ELF-1 (cell line): Measurements from ENCODE around the gene AP3D1.

Experiments used
- DNase-seq: peaks from one replicate; pipeline ENCODE4 v3.0.0-alpha.2; 2016; ENCODE audit warnings: low read depth, low spot score

AP3D1 gene

DNA sequence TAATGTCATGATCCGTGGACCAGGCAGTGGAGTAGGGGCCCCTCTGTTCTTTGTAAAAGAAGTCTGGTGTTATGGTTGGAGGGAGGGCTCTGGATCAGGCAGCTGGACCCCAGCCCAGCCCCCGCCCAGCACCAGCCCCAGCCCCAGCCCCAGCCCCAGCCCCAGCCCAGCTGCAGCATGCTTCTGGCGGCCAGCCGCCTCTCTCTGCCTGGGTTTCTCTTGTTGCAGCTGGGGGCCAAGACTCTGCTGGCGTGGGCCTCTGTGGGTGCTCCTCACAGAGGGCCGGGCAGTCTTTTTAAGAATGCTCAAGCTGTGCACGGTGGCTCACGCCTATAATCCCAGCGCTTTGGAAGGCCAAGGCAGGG lies 30.2 kb upstream of the AP3D1 start:
- no peak for DNase-seq

DNA sequence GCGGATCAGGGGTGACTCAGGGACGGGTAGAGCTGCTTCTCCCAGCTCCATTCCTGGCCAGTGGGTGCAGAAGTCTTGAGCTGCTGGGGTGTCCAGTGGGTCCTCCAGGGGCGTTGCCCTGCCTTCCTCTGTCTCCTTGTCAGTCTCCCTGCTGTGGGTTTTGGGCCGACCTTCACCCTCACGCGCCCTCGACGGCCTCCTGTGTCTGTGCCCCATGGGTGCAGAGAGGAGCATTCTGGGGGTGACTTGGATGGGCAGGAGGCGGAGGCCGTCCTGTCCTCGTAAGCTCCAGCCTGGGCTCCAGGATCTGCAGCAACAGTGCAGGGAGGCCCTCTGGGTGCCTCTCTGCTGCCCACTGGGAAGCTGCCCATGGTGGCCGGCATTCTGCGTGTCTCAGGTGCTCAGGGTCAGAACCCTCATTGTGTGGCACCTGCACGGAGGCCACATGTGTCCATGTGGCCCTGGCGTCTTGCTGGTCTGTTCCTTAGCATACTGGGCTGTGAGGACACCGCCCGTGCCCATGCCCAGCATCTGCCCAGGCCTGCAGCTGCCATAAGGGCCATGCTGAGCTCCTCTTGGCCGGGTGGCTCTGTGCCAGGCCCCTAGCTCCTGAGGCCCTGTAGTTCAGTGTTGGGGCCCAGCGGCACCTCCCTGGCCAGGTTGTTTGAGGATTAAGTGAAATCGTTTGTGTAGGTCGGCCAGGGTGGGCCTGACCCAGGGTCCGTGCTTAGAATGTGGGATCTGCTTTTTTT lies 29.7 kb upstream of the AP3D1 start:
- DNase-seq, result no peak

DNA sequence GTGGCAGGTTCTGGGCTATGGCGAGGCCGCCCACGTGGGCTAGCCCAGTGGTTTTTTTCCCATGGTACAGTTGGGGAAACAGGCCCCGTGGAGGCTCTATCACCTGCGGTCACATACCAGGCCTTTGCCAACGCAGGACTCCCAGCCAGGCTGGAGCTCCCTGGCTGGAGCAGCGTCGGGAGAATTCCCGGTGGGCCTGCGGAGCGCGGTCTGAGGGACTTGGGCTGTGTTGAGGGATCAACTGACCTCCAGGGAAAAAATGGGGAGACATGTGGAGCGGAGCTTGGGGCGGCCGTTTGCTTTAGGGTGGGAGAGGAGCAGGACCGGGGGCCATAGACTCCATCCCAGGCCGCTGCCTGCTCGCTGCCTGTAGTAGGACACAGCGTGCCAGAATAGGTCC lies 28.7 kb upstream of the AP3D1 start:
- no peak for DNase-seq

DNA sequence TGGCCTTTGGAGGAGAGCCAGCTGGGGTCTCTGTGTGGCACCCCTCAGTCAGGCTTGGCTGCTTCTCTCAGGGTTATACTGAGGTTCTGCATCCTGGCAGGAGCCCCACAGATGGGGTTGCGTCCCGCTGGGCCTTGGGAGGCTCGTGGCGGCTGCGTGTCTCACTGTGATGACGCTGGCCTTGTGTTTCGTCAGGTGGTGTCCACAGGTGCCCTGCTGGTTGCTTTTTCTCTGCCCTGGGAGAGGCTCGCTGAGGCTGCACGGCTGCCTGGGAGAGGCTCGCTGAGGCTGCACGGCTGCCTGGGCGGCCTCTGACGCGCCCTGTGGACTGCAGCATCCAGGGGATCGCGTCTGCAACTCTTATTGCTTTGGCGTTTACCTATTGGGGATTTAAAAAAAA lies 27.7 kb upstream of the AP3D1 start:
- no peak for DNase-seq

DNA sequence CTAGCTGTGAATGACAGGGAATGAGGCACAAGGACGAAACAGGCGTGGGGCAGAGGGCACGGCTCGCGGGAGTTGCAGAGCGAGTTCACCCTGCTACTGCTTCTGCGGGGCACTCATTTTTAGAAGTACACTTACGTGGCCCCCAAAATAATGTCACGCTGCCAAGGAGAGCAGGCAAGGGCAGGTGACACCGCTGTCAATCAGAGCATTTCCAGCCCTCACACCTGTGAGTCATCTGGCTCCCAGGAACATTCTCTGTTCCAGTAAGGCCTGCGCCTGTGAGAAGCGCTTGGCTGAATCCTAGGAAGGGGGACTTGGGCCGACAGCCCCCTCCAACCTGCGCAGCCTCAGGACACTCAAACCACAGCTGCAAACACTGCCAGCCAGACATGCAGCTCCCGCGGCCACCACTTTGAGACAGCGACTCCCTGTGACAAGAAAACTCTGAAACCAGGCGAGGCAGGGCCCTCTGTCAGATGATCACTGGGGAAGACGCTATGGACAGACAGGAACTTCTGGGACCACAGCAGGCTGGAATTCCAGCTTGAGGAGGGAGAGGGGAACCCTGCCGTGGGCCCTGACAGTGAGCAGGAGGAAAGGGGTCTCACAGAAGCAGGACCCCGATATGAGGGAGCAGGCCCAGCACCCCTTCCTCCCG lies 25.1 kb upstream of the AP3D1 start:
- peak; percentile 61 for DNase-seq

DNA sequence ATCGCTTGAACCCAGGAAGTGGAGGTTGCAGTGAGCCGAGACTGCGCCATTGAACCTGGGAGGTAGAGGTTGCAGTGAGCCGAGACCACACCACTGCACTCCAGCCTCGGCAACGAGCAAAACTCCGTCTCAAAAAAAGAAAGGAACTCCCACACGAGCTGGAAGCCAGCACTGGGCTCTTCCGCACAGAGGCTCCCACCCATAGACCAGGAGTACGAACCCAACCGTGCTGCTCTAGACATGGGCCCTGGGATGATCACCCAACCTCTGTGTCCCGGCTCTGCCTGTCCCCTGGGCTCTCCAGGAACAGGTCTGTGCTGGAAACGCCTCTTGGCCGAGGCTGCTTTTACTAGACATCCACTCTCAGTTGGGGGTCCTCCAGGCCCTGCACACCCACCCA lies 24.4 kb upstream of the AP3D1 start:
- no peak for DNase-seq

DNA sequence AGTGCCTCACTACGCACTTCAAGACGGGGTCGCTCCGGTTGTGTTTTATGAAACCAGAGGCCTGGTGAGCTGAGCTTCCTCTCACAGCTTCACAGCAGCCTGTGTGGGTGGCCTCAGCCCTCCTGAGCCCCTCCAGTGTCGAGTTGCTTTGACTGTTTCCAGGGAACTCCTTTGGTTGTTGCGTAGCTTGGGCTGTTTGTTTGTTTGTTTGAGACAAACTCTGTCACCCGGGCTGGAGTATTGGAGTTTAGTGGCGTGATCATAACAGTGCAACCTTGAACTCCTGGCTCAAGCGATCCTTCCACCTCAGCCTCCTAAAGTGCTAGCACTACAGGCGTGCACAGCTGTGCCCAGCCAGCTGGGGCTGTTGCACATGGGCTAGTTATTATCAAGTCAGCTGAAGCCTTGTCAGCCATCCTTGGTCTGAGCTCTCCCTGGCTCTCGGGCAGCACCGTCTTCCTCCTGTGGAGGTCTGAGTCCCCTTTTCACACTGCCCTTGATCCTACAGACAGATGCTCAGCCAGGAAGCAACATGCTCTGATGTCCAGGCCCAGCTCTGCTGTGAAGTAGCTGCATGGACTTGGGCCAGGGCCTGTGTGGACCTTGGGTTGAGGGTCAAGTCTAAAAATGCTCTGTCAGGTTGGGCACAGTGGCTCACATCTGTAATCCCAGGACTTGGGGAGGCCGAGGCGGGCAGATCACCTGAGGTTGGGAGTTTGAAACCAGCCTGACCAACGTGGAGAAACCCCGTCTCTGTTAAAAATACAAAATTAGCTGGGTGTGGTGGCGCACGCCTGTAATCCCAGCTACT lies 22.6 kb upstream of the AP3D1 start:
- no peak for DNase-seq

DNA sequence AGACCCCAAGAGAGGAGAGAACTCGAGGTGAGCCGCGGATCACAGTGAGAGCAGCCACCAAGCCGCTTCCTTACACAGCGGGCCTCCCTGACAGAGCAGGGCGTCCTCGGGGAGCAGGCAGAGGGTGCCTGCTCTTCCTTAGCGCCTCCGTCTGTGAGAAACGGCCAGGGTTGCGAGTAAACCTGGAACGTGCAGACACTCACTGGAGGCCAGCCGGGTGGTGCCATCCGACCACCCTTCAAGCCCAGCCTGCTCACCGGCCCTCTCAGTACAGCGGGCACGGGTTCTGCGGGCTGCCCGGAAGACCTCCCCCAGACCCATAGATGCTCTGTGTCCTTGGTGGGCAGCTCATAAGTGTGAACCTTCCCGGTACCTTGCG lies 22.0 kb upstream of the AP3D1 start:
- DNase-seq, result no peak

DNA sequence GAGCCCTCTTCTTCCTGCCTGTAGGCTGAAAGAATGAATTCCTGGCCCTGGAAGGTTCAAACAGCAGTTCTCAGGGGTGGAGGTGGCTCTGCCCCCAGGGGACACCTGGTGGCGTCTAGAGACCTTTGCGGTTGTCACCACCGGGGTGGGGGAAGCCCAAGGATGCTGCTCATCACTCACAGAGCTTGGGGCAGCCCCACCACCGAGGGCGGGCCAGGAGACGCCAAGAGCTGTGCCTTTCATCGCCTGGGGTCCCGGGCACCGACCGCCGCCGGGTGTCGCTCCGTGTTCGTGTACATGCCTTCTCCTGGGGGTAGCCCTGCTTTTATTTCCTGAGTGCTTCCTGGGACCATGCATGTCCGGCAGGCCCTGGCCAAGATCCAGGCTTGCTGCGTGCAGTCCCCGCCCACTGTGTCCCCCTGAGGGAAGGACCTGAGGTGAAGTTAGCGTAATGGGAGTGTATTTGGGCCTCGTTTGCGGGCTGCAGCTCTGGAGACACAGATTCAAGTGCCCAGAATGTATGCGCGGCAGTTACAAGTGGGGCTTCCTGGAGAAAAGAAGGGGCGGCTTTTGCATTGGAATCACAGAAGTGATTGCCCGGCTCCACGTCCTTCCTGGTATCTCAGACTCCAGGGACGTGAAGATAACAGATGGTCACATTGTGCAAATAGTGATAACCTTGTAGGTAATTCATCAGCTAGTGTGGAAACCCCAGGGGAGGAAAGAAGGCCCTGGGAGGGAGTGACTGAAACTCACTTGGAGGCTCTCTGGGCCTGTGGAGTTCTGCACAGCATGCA lies 20.2 kb upstream of the AP3D1 start:
- peak; percentile 81 for DNase-seq

DNA sequence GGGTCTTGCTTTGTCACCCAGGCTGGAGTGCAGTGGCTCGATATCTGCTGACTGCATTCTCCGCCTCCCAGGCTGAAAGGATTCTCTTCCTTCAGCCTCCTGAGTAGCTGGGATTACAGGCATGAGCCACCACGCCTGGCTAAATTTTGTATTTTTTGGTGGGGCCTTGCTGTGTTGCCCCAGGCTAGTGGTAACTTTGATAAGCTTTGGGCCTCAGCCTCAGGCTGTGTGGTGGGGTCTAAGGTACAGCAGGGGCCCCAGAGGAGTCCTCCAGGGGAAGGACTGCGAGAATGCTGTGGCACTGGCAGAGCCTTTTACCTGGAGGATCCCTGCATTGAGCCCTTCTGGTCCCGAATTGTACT lies 19.6 kb upstream of the AP3D1 start:
- DNase-seq, result no peak

DNA sequence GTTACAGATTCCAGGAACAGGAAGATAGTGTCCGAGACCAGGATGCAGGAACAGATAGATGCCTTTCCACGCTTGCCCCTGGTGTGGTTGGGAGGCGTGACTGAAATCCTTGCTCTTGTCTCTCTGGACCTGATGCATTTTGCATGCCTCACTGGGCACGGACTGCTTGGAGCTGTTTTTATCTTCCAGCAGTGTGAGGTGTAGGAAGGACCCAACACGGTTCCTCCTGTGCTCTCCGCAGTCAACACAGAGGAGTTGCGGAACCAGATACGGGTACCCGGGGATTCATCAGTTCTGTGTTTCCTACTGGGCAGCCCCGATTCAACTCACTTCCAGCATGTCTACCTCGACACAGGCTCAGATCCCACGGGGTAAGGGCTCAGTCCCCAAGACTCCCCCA lies 18.9 kb upstream of the AP3D1 start:
- DNase-seq, result no peak

DNA sequence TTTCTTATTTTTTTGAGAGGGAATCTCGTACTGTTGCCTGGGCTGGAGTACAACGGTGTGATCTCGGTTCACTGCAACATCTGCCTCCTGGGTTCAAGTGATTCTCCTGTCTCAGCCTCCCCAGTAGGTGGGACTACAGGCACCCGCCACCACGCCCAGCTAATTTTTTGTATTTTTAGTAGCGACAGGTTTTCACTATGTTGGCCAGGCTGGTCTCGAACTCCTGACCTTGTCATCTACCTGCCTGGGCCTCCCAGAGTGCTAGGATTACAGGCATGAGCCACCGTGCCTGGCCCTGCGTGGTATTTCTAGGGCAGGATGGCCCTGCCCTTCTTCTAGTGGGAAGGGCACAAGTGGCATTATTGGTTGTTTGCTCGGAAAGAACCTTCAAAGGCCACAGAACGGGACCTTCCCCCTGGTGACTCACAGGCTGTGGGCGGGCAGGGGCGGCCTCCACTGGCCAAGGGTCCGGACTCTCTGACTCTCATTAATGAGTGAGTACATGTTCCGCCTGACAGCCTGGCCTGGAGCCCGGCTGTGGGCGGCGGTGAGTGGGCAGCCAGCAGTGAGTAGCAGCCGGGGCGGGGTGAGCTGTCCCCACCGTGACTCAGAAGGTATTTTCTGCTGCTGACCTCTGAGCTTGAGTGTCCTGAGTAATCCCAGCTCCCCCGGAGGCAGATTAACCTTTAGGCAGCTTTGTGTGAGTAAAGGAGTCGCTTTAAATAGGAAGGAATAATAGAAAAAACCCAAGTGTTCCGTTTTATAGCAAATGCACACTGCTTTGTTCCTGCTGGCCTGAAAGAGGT lies 17.5 kb upstream of the AP3D1 start:
- DNase-seq, result peak; percentile 93

DNA sequence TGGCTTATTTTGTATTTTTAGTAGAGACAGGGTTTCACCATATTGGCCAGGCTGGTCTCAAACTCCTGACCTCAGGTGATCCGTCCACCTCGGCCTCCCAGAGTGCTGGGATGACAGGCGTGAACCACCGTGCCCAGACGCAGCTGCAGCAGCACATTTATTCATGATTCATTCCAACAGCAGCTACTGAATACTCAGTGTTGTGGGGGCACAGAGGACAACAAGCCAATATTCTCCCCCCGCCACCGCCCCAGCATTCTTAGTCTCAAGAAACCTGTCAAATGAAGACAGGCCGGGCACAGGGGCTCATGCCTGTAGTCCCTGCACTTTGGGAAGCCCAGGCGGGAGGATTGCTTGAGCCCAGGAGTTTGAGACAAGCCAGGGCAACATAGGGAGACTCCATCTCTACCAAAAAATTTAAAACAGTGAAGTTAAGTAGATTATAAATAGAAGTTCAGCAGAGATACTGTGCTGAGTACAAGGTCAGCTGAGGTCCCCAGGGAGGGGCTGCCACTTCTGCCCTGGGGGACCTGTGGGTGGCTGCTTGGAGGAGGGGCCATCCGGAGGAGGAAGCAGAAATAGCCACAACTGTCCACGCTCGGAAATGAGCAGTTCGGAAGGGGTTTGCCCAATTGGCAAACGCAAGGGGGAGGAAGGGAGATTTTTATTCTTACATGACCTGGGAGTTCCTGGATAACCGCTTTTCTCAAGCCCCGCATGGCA lies 16.7 kb upstream of the AP3D1 start:
- DNase-seq, result no peak

DNA sequence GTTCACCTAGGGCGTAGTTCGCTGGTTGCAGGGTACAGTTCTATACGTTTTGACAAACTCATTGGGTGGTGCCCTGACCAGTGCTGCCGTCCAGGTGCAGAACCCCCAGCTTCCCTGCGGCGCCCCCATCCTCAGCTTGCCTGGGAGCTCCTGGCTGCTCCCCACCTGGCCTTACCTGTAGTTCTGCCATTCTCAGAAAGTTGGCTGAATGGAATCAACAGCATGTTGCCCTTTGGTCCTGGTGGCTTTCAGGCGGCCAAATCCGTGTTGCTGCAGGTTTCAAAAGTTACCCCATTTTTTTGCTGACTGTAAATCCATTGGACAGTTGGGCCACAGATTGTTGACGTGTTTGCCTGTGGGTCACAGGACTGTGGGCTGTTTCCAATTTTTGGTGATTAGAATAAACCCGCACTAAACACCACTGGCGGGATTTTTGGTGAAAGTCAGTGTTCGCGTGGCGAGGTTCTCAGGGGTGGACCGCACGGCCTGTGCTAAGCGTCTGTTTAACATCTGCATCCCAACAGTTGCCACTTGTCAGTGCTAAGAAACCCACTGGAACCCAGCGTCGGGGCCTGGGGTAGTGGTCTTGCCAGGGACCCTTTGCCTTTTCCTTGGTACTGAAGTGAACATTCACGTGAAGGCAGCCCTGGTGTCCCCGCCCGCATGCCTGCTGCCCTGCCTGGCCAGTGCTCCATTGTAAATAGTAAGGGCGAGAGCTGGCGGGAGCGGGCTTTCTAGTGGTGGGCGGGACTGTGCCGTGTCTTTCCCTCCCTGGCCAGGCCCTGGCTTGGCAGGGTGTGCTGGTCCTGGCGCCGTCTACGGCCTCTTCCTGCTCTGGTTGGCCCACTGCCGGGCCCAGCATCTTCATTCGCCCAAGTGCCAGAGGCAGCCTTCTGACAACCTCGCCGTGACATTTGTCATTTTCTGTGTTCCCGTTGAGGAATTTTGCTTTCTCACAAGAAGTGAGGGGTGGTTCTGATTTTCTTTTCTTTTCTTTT lies 15.7 kb upstream of the AP3D1 start:
- peak; percentile 67 for DNase-seq

DNA sequence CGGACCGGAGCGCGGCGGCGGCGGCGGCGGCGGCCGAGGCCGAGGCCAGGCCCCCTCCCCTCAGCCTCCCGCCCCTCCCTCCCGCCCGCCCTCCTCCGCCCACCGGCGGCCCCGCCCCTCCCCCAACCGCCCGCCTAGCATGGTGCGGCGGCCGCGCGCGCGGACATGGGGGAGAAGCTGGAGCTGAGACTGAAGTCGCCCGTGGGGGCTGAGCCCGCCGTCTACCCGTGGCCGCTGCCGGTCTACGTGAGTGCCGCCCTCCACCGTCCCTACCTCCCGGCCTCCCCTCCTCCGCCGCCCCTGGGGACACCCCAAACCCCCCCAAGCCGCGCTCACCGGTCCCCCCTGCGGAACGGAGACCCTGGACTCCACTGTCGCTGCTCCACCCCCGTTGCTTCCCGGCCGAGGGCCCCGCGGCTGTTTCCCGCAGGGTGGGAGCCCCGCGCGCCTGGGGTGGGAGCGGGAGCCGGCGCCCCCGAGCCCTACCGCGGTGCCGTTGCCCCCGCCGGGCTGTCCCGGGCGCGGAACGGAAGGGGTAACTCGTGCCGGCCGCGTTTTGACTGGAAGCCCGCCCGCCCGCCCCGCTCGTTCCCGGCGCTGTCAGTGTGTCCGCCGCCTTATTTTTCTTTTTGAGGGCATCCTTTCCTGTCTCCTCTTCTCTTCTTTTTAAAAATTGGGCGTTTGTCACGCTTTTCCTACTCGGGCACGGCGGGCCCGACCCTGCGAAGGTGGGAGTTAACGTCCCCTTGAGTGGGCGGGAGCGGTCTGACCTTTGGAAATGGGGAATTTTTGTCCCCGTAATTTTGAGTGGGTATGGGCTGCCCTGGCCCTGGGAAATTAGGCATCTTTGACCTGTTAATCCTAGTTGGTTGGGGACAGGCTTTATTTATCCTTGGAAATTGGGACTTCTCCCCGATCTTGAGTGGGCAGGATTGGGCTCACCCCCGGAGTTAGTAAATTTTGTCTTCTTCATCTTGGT lies 12.9 kb upstream of the AP3D1 start:
- no peak for DNase-seq

DNA sequence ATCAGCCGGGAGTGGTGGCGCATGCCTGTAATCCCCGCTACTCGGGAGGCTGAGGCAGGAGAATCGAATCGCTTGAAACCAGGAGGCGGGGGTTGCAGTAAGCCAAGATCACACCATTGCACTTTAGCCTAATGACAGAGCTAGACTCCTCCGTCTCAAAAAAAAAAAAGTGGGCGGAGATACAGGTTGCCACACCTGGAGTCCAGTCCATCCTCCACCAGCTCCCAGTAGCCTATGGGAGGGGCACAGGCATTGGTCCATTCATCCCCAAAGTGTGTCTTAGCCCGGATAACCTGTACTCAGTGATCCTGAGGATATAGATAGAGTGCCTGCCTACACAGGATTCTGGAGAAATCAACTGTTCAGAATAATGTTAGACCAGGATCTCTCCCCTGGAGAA lies 9.0 kb upstream of the AP3D1 start:
- DNase-seq, result no peak

DNA sequence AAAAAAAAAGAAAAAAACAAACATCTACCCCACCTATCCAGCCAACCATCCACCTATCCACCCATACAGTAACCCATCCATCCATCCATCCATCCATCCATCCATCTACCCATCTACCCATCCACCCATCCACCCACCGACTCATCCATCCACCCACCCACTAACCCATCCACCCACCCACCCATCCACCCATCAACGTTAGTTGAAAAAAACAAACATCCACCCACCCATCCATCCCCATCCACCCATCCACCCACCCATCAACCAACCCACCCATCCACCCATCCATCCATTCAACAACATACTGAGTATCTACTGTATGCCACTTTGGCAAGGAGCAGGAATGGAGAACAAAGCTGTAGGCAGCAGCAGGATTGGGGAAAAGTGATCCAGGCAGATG lies 6.1 kb upstream of the AP3D1 start:
- no peak for DNase-seq

DNA sequence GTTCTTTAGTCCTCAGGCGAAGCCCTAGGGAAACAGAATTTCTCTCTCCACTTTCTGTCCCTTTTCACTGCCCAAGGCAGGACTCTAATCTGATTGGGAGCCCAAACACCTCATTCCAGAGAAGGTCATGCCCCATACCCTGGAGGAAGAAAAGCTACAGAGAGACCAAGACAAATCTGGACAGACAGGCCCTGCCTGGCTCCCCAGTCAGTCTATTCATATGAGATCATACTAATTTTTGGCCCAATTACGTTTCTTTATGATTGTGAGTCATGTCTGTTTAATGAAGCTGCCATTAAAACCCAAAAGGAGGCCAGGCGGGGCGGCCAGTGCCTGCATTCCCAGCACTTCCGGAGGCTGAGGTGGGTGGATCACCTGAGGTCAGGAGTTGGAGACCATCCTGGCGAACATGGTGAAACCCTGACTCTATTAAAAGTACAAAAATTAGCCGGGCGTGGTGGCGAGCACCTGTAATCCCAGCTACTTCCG lies 3.3 kb upstream of the AP3D1 start:
- DNase-seq, result peak; percentile 87
